Muscle layer of colon (tissue), 2 donors: ENCODE results near the gene CDH2.

Experiments
- H3K27ac ChIP-seq: one replicate; pipeline ENCODE4 v1.7.0; 2013; ENCODE audit warnings: low read depth, mild to moderate bottlenecking, low read length, moderate library complexity
- H3K27me3 ChIP-seq, 2 donors: one replicate each; pipeline ENCODE4 v1.7.0; 2013; ENCODE audit warnings: low read length in 2 of 2, mild to moderate bottlenecking in 2 of 2; ENCODE audit not compliant: insufficient read depth in 2 of 2, control insufficient read depth in 1 of 2
- H3K36me3 ChIP-seq: one replicate; pipeline ENCODE4 v1.7.0; 2013; ENCODE audit warnings: mild to moderate bottlenecking, low read length; ENCODE audit not compliant: insufficient read depth
- H3K4me1 ChIP-seq: one replicate; pipeline ENCODE4 v1.7.0; 2013; ENCODE audit warnings: mild to moderate bottlenecking, low read length; ENCODE audit not compliant: insufficient read depth
- H3K4me3 ChIP-seq, 2 donors: one replicate each; pipeline ENCODE4 v1.7.0; 2013; ENCODE audit warnings: low read length in 2 of 2, low read depth in 1 of 2, mild to moderate bottlenecking in 1 of 2, moderate library complexity in 1 of 2
- H3K9ac ChIP-seq: one replicate; pipeline ENCODE4 v1.7.0; 2013; ENCODE audit warnings: low read length
- H3K9me3 ChIP-seq: one replicate; pipeline ENCODE4 v1.7.0; 2013; ENCODE audit warnings: mild to moderate bottlenecking, low read length
- donor health status: abdominal sarcoma.
- donor health status: Adenocarcinoma of cecum.

The CDH2 gene

GRCh38 chr18:28164771-28165483, 12.0 kb downstream of the CDH2 start:
- Histone ChIP-seq H3K4me1 (no peaks in the 10 kb centered on the region), H3K27me3 (no peaks in the 10 kb centered on the region), H3K9me3 (no peaks in the 10 kb centered on the region), H3K9ac (no peak overlapping the region), H3K4me3 (no peak overlapping the region), H3K27ac (no peak overlapping the region), H3K36me3 (no peaks in the 10 kb centered on the region)

GRCh38 chr18:28163201-28163775, 13.6 kb downstream of the CDH2 start:
- H3K9ac ChIP-seq = no peak overlapping the region
- H3K4me3 ChIP-seq = no peak overlapping the region
- no peak overlapping the region for H3K27ac ChIP-seq
- no peaks in the 10 kb centered on the region for H3K9me3 ChIP-seq
- no peaks in the 10 kb centered on the region for H3K4me1 ChIP-seq
- no peaks in the 10 kb centered on the region for H3K36me3 ChIP-seq
- H3K27me3 ChIP-seq = no peaks in the 10 kb centered on the region

- no peaks in the 10 kb centered on the region for H3K36me3 ChIP-seq
- H3K4me1 ChIP-seq = no peaks in the 10 kb centered on the region
- H3K4me3 ChIP-seq = no peak overlapping the region
- H3K9me3 ChIP-seq = no peaks in the 10 kb centered on the region
- H3K27ac ChIP-seq = no peak overlapping the region
- H3K9ac ChIP-seq = no peak overlapping the region
- H3K27me3 ChIP-seq = no peaks in the 10 kb centered on the region
Observed at GRCh38 chr18:28161608-28162599, 15.0 kb downstream of the CDH2 start.

GRCh38 chr18:28159055-28159454, 17.9 kb downstream of the CDH2 start:
- Histone ChIP-seq H3K27ac (no peak overlapping the region), H3K9me3 (no peaks in the 10 kb centered on the region), H3K4me3 (no peak overlapping the region), H3K9ac (no peak overlapping the region), H3K36me3 (no peaks in the 10 kb centered on the region), H3K4me1 (no peaks in the 10 kb centered on the region), H3K27me3 (no peaks in the 10 kb centered on the region)

GRCh38 chr18:28158083-28158581, 18.8 kb downstream of the CDH2 start:
- no peak overlapping the region for H3K27ac ChIP-seq
- H3K9me3 ChIP-seq = no peaks in the 10 kb centered on the region
- no peak overlapping the region for H3K4me3 ChIP-seq
- H3K9ac ChIP-seq = no peak overlapping the region
- H3K27me3 ChIP-seq = no peaks in the 10 kb centered on the region
- peaks cover 5% of the 10 kb centered on the region for H3K4me1 ChIP-seq
- no peaks in the 10 kb centered on the region for H3K36me3 ChIP-seq

- H3K36me3 ChIP-seq = no peaks in the 10 kb centered on the region
- no peaks in the 10 kb centered on the region for H3K9me3 ChIP-seq
- H3K4me1 ChIP-seq = peaks cover 5% of the 10 kb centered on the region
- H3K9ac ChIP-seq = no peak overlapping the region
- no peak overlapping the region for H3K4me3 ChIP-seq
- no peak overlapping the region for H3K27ac ChIP-seq
- H3K27me3 ChIP-seq = no peaks in the 10 kb centered on the region
Observed at GRCh38 chr18:28153485-28154065, 23.4 kb downstream of the CDH2 start.

GRCh38 chr18:28152754-28153153, 24.2 kb downstream of the CDH2 start:
- Histone ChIP-seq H3K4me3 (no peak overlapping the region), H3K36me3 (no peaks in the 10 kb centered on the region), H3K9me3 (no peaks in the 10 kb centered on the region), H3K27ac (no peak overlapping the region), H3K9ac (no peak overlapping the region), H3K27me3 (no peaks in the 10 kb centered on the region), H3K4me1 (peaks cover 5% of the 10 kb centered on the region)

- no peak overlapping the region for H3K9ac ChIP-seq
- no peaks in the 10 kb centered on the region for H3K27me3 ChIP-seq
- H3K9me3 ChIP-seq = no peaks in the 10 kb centered on the region
- no peaks in the 10 kb centered on the region for H3K36me3 ChIP-seq
- H3K27ac ChIP-seq = no peak overlapping the region
- no peak overlapping the region for H3K4me3 ChIP-seq
- peaks cover 5% of the 10 kb centered on the region for H3K4me1 ChIP-seq
Observed at GRCh38 chr18:28152354-28152753, 24.6 kb downstream of the CDH2 start.

- Histone ChIP-seq H3K27me3 (no peaks in the 10 kb centered on the region), H3K4me3 (no peak overlapping the region), H3K9me3 (no peaks in the 10 kb centered on the region), H3K9ac (no peak overlapping the region), H3K36me3 (no peaks in the 10 kb centered on the region), H3K27ac (no peak overlapping the region), H3K4me1 (peaks cover 5% of the 10 kb centered on the region)
Observed at GRCh38 chr18:28151434-28151833, 25.5 kb downstream of the CDH2 start.

GRCh38 chr18:28150925-28151324, 26.0 kb downstream of the CDH2 start:
- H3K4me1 ChIP-seq = peaks cover 5% of the 10 kb centered on the region
- H3K4me3 ChIP-seq = no peak overlapping the region
- H3K36me3 ChIP-seq = no peaks in the 10 kb centered on the region
- no peaks in the 10 kb centered on the region for H3K9me3 ChIP-seq
- H3K9ac ChIP-seq = no peak overlapping the region
- no peak overlapping the region for H3K27ac ChIP-seq
- no peaks in the 10 kb centered on the region for H3K27me3 ChIP-seq

GRCh38 chr18:28149810-28150420, 27.0 kb downstream of the CDH2 start:
- Histone ChIP-seq H3K27me3 (no peaks in the 10 kb centered on the region), H3K36me3 (no peaks in the 10 kb centered on the region), H3K4me3 (no peak overlapping the region), H3K4me1 (peaks cover 5% of the 10 kb centered on the region), H3K27ac (no peak overlapping the region), H3K9me3 (no peaks in the 10 kb centered on the region), H3K9ac (no peak overlapping the region)
